Lung (tissue), 12 donors: ENCODE measurements around the gene NIPAL4. TPM values are rescaled to one million over a fixed set of nuclear protein-coding genes. Genes with fewer than 3 reads are reported as not detected.

Source experiments
- ATAC-seq: fragments of 200-7000 bp; cut with Tn5 transposase; one replicate; pipeline ENCODE4 v1.9.1; 2020; ENCODE audit warnings: moderate number of reproducible peaks; ENCODE audit not compliant: insufficient read depth, low FRiP score
- DNase-seq, 3 donors: peaks; one replicate each; pipeline ENCODE4 v3.0.0-alpha.2; 2013 to 2017
- H3K27ac ChIP-seq, 2 donors: one replicate each; pipeline ENCODE4 v1.5.1; 2013; ENCODE audit warnings: mild to moderate bottlenecking in 2 of 2, moderate library complexity in 2 of 2, control low read depth in 1 of 2, inconsistent platforms in 1 of 2, low read depth in 1 of 2, low read length in 1 of 2
- H3K27me3 ChIP-seq, 3 donors: one replicate each; pipeline ENCODE4 v1.5.1; 2013; ENCODE audit warnings: low read length in 2 of 3; ENCODE audit not compliant: control insufficient read depth in 3 of 3, insufficient read depth in 3 of 3
- H3K36me3 ChIP-seq, 4 donors: one replicate each; pipeline ENCODE4 v1.5.1; 2013; ENCODE audit warnings: low read length in 4 of 4, mild to moderate bottlenecking in 1 of 4, moderate library complexity in 1 of 4; ENCODE audit not compliant: control insufficient read depth in 4 of 4, insufficient read depth in 4 of 4
- H3K4me1 ChIP-seq, 5 donors: one replicate each; pipeline ENCODE4 v1.5.1; 2013; ENCODE audit warnings: low read length in 5 of 5, mild to moderate bottlenecking in 2 of 5, moderate library complexity in 1 of 5; ENCODE audit not compliant: control insufficient read depth in 5 of 5, insufficient read depth in 5 of 5
- H3K4me3 ChIP-seq: one replicate; pipeline ENCODE4 v1.5.1; 2013; ENCODE audit warnings: mild to moderate bottlenecking, control low read depth, moderate library complexity
- H3K9ac ChIP-seq, 2 donors: one replicate each; pipeline ENCODE4 v1.5.1; 2013; ENCODE audit warnings: low read length in 2 of 2, control low read depth in 1 of 2; ENCODE audit not compliant: insufficient read depth in 1 of 2
- H3K9me3 ChIP-seq, 4 donors: one replicate each; pipeline ENCODE4 v1.5.1; 2013; ENCODE audit warnings: low read length in 3 of 4, mild to moderate bottlenecking in 1 of 4, moderate library complexity in 1 of 4; ENCODE audit not compliant: control insufficient read depth in 4 of 4, insufficient read depth in 3 of 4
- WGBS, 2 donors: extraction: QIAGEN DNeasy Blood & Tissue Kit; methylation state at CpG; one replicate each; pipeline ENCODE4 v1.1.7; 2013; 5-methylcytosine and 5-hydroxymethylcytosine counted together
- polyA plus RNA-seq, 2 donors: library from polyadenylated mRNA; stranded (reverse); fragments of 200-250 nt; gene quantifications; one replicate each; pipeline ENCODE4 v1.2.1, GENCODE V29; 2013
- total RNA-seq, 2 donors: library from RNA; depleted of rRNA in 1 of 2; stranded (reverse); fragments of >200 nt in 1 of 2; gene quantifications; one replicate each; pipeline ENCODE4 v1.2.1, GENCODE V29; 2014 to 2021
- TF ChIP-seq, protein P1 (sequence below): IDR thresholded peaks from 2 replicates; pipeline ENCODE4 v1.5.1; 2012; ENCODE audit warnings: mild to moderate bottlenecking; ENCODE audit errors: control extremely low read depth, extremely low read depth
- donor health status: control.
- donor health status: control.
- donor health status: Bipolar disorder and iron deficiency.
- donor health status: healthy.
- donor health status: DM: yes; HTN: yes; CAD: no.

Gene NIPAL4
- total and polyA plus RNA-seq, 4 donors: 0.04 to 1.7 (median 0.36) TPM

DNA sequence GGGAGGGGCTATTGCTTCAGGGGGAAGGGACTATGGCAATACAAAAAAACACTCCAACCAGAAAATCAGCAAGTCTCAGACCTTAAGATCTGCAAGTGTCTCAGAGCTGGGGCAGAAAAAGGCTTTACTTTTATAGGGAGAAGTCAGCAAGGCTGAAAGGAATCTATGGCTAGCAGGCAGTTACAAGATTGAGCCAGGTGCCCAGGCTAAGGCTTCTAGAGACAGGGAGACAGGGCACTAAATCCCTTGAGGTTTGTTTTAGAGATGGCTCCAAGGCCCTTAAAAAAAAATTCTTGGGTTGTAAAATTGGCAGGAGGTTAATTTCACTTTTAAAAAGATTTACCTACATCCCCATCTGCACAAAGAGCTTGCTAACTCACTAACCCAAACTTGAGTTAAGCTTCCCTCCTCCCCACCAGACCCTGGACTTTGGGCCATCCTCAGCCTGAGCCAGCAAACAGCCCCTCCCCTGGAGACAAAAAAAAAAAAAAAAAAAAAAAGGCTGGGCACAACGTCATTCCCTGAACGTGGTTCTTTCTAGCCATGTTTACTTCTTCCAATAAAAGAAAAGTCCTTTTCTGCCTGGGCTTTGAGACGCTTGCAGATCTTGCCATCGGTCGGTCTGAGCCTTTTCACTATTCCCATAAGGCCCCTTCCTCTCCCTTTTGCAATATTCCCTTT lies 17.9 kb downstream of the NIPAL4 start:
- Histone ChIP-seq H3K36me3 (peaks cover 0 to 8% (median under 1%) of the 10 kb centered on the region in 4 donors), H3K4me1 (peaks cover 0 to 11% (median 0%) of the 10 kb centered on the region in 5 donors), H3K27me3 (no peaks in the 10 kb centered on the region), H3K9ac (no peak overlapping the region), H3K27ac (no peak overlapping the region), H3K4me3 (no peak overlapping the region), H3K9me3 (no peaks in the 10 kb centered on the region)
- ATAC-seq (no peak), DNase-seq (no peak)
- WGBS, 2 donors: 55 to 80% methylated on average over 5 of the region's 5 CpGs
- TF ChIP-seq, protein P1, sequence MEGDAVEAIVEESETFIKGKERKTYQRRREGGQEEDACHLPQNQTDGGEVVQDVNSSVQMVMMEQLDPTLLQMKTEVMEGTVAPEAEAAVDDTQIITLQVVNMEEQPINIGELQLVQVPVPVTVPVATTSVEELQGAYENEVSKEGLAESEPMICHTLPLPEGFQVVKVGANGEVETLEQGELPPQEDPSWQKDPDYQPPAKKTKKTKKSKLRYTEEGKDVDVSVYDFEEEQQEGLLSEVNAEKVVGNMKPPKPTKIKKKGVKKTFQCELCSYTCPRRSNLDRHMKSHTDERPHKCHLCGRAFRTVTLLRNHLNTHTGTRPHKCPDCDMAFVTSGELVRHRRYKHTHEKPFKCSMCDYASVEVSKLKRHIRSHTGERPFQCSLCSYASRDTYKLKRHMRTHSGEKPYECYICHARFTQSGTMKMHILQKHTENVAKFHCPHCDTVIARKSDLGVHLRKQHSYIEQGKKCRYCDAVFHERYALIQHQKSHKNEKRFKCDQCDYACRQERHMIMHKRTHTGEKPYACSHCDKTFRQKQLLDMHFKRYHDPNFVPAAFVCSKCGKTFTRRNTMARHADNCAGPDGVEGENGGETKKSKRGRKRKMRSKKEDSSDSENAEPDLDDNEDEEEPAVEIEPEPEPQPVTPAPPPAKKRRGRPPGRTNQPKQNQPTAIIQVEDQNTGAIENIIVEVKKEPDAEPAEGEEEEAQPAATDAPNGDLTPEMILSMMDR: no peak

- no peak for ATAC-seq
- peaks cover 0 to 5% (median 0%) of the 10 kb centered on the region in 5 donors for H3K4me1 ChIP-seq
- DNase-seq: no peak
- no peak overlapping the region for H3K27ac ChIP-seq
- H3K4me3 ChIP-seq: no peak overlapping the region
- no peaks in the 10 kb centered on the region for H3K9me3 ChIP-seq
- H3K27me3 ChIP-seq: no peaks in the 10 kb centered on the region
- TF ChIP-seq, protein P1: no peak
- H3K36me3 ChIP-seq: peaks cover 0 to 8% (median 2%) of the 10 kb centered on the region in 4 donors
- no peak overlapping the region for H3K9ac ChIP-seq
- WGBS, 2 donors: 92 to 95% methylated on average over 2 of the region's 2 CpGs
These were observed 18.7 kb downstream of the NIPAL4 start for GRCh38 chr5:157478726-157479125.

- Histone ChIP-seq H3K36me3 (peaks cover 0 to 8% (median 2%) of the 10 kb centered on the region in 4 donors), H3K4me3 (no peak overlapping the region), H3K4me1 (peaks cover 0 to 2% (median 0%) of the 10 kb centered on the region in 5 donors), H3K27me3 (no peaks in the 10 kb centered on the region), H3K9ac (no peak overlapping the region), H3K9me3 (no peaks in the 10 kb centered on the region), H3K27ac (no peak overlapping the region)
- no peak for DNase-seq
- WGBS, 2 donors: 83 to 85% methylated on average over 4 of the region's 4 CpGs
- ATAC-seq: no peak
- TF ChIP-seq, protein P1: no peak
These were observed 19.2 kb downstream of the NIPAL4 start for GRCh38 chr5:157479166-157479565.
